ENCODE results near the gene SEMA3C.

Gene SEMA3C

DNA sequence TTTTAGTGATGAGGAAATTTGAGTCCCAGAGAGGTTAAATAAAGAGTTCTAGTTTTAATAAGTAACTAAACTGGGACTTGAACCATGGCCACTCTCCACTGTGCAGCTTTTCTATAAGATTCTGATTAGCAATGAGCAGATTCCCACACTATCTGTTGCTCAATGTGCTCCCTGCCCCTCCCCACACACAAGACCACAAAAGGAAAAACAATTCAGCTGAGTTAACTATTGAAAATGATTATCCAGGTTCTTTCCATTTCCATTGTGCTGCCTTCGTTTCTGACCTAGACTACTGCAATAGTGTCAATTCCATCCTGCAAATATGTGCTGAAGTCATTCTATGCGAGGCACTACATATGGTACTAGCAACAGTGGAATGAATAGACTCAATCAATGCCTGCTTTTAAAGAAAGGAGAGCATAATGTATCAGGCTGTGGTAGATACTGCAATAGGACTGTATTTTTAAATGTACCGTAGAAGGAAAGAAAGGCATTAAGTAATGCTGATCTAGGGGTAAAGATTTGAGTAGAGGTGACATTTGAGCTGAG lies 97.0 kb downstream of the SEMA3C start:
- no peak for DNase-seq

GRCh38 chr7:80819503-80819902 lies 99.3 kb downstream of the SEMA3C start:
- DNase-seq = no peak

- DNase-seq = no peak
Observed at GRCh38 chr7:80818181-80818580, 100.7 kb downstream of the SEMA3C start.

- DNase-seq = no peak
Observed at GRCh38 chr7:80816806-80817205, 102.0 kb downstream of the SEMA3C start.

DNA sequence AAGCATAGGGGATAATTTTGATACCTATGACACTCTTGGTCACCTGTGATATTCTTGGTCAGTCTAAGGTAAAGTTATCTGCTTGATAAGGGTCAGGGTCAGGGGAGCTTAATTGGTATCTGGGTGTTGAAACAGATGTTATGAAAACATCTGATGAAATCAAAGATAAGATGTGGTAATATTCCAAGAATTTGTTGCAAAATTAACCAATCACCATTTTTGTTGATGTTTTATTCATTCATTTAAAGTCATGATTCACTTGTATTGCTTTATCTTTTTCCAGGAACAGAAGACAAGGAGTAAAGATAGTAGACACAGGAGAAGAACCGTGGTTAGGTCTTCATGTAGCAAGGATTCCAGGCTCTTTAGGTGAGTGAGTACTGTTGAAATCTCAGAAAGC lies 103.1 kb downstream of the SEMA3C start:
- no peak for DNase-seq

DNA sequence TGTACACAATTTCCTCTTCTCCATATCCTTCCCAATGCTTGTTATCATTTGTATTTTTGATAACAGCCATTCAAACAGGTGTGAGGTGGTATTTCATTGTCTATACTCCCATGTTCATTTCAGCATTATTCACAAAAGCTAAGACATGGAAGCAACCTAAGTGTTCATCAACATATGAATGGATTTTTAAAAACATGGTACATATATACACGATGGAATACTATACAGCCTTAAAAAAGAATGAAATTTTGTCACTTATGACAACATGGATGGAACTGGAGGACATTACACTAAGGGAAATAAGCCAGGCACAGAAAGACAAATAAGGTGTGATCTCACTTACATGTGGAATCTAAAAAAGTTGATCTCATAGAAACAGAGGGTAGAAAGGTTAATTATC lies 109.3 kb downstream of the SEMA3C start:
- DNase-seq = no peak

DNA sequence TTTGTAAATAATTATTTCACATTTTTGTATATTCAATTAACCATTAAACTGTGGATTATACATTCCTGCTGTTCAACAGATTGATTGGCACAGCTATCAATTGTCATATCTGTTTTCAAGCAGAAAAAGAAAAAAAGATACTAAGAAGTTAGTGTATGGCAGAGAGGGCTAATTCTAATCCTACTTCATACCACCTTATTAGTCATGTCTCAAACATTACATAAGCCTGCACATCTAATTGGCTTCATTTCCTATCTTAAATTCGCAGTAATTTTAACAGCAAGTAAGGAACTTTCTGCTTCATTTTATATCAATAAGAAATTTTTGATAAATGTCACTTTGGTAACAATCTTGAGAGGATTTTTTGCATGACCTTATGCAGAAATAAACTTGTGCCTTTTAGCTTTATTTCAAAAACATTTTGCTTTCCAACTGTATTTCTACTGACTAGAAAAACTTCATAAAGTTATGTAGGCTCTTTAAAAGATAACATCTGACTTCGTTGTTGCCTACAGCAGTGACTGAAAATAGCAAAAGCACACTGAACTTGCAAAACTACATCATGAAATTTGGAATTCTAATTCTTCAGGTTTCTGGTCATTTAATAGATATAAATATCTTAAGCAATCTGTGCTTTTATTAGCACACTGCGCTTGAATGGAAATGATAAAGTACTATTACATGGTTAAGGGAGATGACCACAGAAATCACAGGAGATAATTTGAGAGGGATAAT lies 111.5 kb downstream of the SEMA3C start:
- DNase-seq = no peak

DNA sequence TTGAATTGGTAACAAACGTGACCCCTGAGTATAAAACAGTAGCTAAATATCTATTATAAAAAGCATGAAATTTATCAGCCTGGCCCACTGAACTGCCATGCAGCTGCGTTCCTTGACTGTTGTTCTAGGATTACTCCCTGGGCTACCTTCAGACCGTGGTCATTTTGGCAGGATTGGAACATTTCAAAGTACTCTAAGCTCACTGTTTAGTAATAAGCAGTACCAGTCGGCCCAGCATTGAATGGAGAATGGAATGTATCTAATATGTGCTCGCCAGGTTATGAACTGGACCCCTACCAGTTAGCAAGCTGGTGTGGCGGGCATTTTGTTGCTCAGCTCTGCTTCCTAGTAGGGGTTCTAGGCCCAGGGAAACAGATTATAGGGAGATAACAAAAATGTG lies 112.2 kb downstream of the SEMA3C start:
- no peak for DNase-seq

DNA sequence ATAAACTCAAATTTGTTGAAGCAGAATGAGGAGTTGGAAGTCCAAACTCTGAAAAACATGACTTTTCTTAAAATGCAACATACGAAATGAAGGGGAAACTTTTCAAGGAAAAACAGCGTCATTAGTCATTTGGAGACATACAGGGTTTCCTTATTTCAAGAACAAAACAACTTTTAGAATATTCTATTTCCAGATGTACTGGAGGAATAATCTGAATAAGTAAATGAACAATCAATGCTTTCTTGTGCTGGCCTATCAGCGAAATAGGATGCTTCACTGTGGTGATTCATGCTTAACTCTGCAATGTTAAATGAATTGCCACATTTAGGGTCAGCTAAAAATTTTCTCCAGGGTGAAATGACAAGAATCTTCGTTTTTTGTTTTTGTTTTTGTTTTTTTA lies 114.3 kb downstream of the SEMA3C start:
- DNase-seq = no peak

GRCh38 chr7:80802527-80802926 lies 116.3 kb downstream of the SEMA3C start:
- DNase-seq = no peak

- DNase-seq = no peak
Observed at GRCh38 chr7:80794631-80795573, 123.9 kb downstream of the SEMA3C start.

- DNase-seq = no peak
Observed at GRCh38 chr7:80791509-80791929, 127.3 kb downstream of the SEMA3C start.

- DNase-seq = no peak
Observed at GRCh38 chr7:80790877-80791276, 128.0 kb downstream of the SEMA3C start.

- DNase-seq = no peak
Observed at GRCh38 chr7:80787721-80788120, 131.1 kb downstream of the SEMA3C start.

GRCh38 chr7:80785961-80786536 lies 132.8 kb downstream of the SEMA3C start:
- no peak for DNase-seq

DNA sequence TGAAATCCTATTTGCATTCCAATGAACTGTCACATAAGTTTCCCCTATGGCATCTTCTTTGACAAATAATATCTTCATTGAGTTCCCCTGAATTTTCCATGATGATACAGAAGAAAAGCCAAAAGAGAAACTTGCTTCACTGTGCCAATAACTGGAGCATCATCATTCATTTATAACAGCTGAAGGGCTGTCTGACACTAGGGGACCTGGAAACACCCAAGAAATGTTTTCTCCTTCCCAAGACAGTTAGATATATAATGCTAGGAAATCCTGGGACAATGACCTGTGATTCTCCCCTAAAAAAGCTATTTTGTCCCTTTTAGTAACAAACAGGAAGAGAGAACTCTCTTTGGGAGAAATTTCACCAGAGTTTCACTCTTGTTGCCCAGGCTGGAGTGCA lies 133.6 kb downstream of the SEMA3C start:
- no peak for DNase-seq

DNA sequence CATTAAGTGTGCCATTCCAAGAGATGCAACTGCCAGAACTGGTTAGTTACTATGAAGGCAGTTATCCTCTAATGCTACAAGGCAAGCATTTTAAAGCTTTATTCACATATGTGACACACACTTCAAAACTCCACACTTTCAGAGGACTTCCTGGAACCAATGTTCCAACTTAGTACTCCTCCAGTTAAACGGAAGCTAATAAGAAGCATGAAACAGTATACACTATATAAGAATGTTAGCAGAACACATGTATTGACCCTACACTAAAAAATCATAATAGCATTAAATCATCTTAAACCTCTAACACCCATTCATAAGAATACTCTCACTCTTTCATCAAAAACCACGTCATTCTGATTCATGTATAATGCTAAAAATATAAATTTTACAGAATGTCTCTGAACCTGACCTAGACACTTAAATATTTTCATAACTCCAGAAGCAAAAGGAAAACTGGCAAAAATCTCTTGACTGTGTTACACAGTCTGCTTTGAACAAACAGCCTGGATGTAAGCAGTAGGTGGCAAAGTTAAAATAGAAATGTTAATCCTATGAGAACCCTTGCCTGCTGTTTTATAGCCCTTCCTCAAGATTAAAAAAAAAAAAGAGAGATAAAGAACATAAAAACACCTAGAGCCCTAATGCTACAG lies 135.0 kb downstream of the SEMA3C start:
- no peak for DNase-seq

DNA sequence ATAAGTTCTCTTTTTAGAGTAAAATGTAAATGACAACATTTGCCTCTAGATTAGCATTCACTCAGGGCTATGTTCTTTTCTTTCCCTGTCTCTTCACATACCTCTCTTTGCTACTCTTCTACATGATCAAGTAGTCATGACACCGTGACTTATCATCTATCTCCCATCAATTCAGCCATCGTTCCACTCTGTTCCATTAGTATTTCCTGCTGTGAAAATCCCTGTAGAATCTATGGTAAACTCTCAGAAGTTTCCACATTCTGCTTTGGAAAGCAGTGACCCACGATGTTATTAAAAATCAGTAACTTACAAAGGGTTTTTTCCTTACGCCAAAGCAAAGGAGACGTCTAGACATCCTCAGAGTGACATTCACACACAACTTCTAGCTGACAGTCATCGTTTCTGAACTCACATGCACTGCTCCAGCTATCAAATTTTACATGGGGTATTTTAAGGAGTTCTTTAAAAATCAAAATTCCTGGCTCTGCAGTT lies 135.6 kb downstream of the SEMA3C start:
- no peak for DNase-seq

- DNase-seq = no peak
Observed at GRCh38 chr7:80781561-80781979, 137.3 kb downstream of the SEMA3C start.

DNA sequence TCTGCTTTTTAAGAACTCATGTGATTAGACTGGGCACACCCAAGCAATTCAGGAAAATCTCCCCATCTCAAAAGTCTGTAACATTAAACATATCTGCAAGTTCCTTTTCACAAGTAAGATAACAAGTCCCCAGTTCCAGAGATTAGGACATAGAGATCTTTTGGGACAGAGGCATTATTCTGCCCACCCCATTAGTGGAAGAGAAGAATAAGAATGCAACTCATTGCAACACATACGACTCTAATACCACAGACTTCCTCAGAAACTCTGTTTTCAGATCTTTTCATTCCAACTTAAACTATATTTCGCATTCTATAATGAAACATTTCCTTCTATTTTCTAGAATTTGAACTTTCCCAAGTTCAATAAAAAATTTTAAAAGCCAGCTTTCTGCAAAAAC lies 137.7 kb downstream of the SEMA3C start:
- no peak for DNase-seq

GRCh38 chr7:80779456-80779855 lies 139.4 kb downstream of the SEMA3C start:
- DNase-seq = no peak

GRCh38 chr7:80775897-80776296 lies 143.0 kb downstream of the SEMA3C start:
- DNase-seq = no peak

GRCh38 chr7:80775482-80775881 lies 143.4 kb downstream of the SEMA3C start:
- DNase-seq = no peak
